Neural crest cell (in vitro differentiated cells): ENCODE measurements around the gene MCRIP2. TPM values are rescaled to one million over a fixed set of nuclear protein-coding genes. Genes with fewer than 3 reads are reported as not detected.
"Not testable (repeated sequence)": the region's sequence is repeated elsewhere in the genome, so short reads cannot be mapped to it uniquely, and the experiment has no call there.

ENCODE experiments used
- DNase-seq: peaks from one replicate; pipeline ENCODE4 v3.0.0; 2021; ENCODE audit warnings: low read depth, mixed read lengths, low spot score
- H3K27ac Mint-ChIP-seq: one replicate; pipeline ENCODE4 v1.8.0; 2021; ENCODE audit warnings: mild to moderate bottlenecking, mixed read lengths; ENCODE audit not compliant: unreplicated experiment
- H3K27me3 Mint-ChIP-seq: 2 replicates; pipeline ENCODE4 v1.8.0; 2021; ENCODE audit warnings: low read depth, mild to moderate bottlenecking, mixed read lengths
- H3K36me3 Mint-ChIP-seq: 2 replicates; pipeline ENCODE4 v1.8.0; 2021; ENCODE audit warnings: low read depth, mild to moderate bottlenecking, mixed read lengths
- H3K4me1 Mint-ChIP-seq: 2 replicates; pipeline ENCODE4 v1.8.0; 2021; ENCODE audit warnings: mixed read lengths
- H3K4me3 Mint-ChIP-seq: one replicate; pipeline ENCODE4 v1.8.0; 2021; ENCODE audit warnings: mild to moderate bottlenecking, mixed read lengths
- H3K9me3 Mint-ChIP-seq: 2 replicates; pipeline ENCODE4 v1.8.0; 2021; ENCODE audit warnings: mixed read lengths
- CTCF ChIP-seq: fragments of 200-600 bp; sonication (generic); conservative IDR thresholded peaks from 2 replicates; pipeline ENCODE4 v1.5.0; 2021; ENCODE audit warnings: antibody characterized with exemption, mild to moderate bottlenecking
- total RNA-seq: library from RNA; stranded (reverse); gene quantifications from 2 replicates; pipeline ENCODE4 v1.2.1, GENCODE V29; 2021

The MCRIP2 gene
- total RNA-seq, 1 donor from 2014 or later, result 17.6 TPM

- peaks cover 23% of the 10 kb centered on the region for H3K4me1 Mint-ChIP-seq
- peaks cover 22% of the 10 kb centered on the region for H3K27me3 Mint-ChIP-seq
- H3K36me3 Mint-ChIP-seq, result peaks cover 5% of the 10 kb centered on the region
- no peaks in the 10 kb centered on the region for H3K9me3 Mint-ChIP-seq
- H3K4me3 Mint-ChIP-seq, result peak overlapping the region; percentile 78
- TF ChIP-seq CTCF, result no peak
- DNase-seq, result no peak
- no peak overlapping the region for H3K27ac Mint-ChIP-seq
These were observed 45.0 kb downstream of the MCRIP2 start for GRCh38 chr16:686459-687260.

- TF ChIP-seq CTCF, result no peak
- Mint-ChIP-seq H3K4me3 (peak overlapping the region; percentile 76), H3K4me1 (peaks cover 20% of the 10 kb centered on the region), H3K9me3 (no peaks in the 10 kb centered on the region), H3K27ac (no peak overlapping the region), H3K27me3 (peaks cover 29% of the 10 kb centered on the region), H3K36me3 (peaks cover 4% of the 10 kb centered on the region)
- DNase-seq, result no peak
These were observed 45.9 kb downstream of the MCRIP2 start for GRCh38 chr16:687499-687898.

GRCh38 chr16:689175-689897, 47.7 kb downstream of the MCRIP2 start:
- DNase-seq, result no peak
- no peaks in the 10 kb centered on the region for H3K9me3 Mint-ChIP-seq
- peak overlapping the region; percentile 57 for H3K27ac Mint-ChIP-seq
- no peak for TF ChIP-seq CTCF
- H3K4me3 Mint-ChIP-seq, result peak overlapping the region; percentile 92
- peaks cover 3% of the 10 kb centered on the region for H3K36me3 Mint-ChIP-seq
- H3K4me1 Mint-ChIP-seq, result peaks cover 17% of the 10 kb centered on the region
- peaks cover 44% of the 10 kb centered on the region for H3K27me3 Mint-ChIP-seq

GRCh38 chr16:691242-691641, 49.6 kb downstream of the MCRIP2 start:
- not testable (repeated sequence) for H3K27ac Mint-ChIP-seq, DNase-seq, H3K9me3 Mint-ChIP-seq, H3K36me3 Mint-ChIP-seq
- Mint-ChIP-seq H3K4me1 (peaks cover 17% of the 10 kb centered on the region), H3K4me3 (peak overlapping the region; percentile 92), H3K27me3 (peaks cover 58% of the 10 kb centered on the region)

- Mint-ChIP-seq H3K27ac (no peak overlapping the region), H3K4me3 (peak overlapping the region; percentile 64), H3K27me3 (peaks cover 69% of the 10 kb centered on the region), H3K4me1 (peaks cover 17% of the 10 kb centered on the region), H3K36me3 (no peaks in the 10 kb centered on the region), H3K9me3 (no peaks in the 10 kb centered on the region)
- DNase-seq, result no peak
- no peak for TF ChIP-seq CTCF
These were observed 50.9 kb downstream of the MCRIP2 start for GRCh38 chr16:692356-693108.
